OCI-LY1 (cell line): ENCODE data around the gene PUM2.

ENCODE experiments used
- EZH2 ChIP-seq: fragments of 200-600 bp; sonication (generic), shearing (Covaris generic); IDR thresholded peaks from 2 replicates; pipeline ENCODE4 v1.8.0; 2017; ENCODE audit warnings: borderline replicate concordance, mixed run types, mild to moderate bottlenecking, antibody characterized with exemption, low read length, moderate library complexity, mixed read lengths
- TF ChIP-seq, protein P1 (sequence below): fragments of 200-600 bp; sonication (generic), shearing (Covaris generic); IDR thresholded peaks from 2 replicates; pipeline ENCODE4 v1.5.1; 2017; ENCODE audit warnings: mild to moderate bottlenecking, antibody characterized with exemption, low read length, moderate library complexity, mixed read lengths

GRCh38 chr2:20390524-20391123 lies 40.0 kb upstream of the PUM2 start:
- TF ChIP-seq, protein P1, sequence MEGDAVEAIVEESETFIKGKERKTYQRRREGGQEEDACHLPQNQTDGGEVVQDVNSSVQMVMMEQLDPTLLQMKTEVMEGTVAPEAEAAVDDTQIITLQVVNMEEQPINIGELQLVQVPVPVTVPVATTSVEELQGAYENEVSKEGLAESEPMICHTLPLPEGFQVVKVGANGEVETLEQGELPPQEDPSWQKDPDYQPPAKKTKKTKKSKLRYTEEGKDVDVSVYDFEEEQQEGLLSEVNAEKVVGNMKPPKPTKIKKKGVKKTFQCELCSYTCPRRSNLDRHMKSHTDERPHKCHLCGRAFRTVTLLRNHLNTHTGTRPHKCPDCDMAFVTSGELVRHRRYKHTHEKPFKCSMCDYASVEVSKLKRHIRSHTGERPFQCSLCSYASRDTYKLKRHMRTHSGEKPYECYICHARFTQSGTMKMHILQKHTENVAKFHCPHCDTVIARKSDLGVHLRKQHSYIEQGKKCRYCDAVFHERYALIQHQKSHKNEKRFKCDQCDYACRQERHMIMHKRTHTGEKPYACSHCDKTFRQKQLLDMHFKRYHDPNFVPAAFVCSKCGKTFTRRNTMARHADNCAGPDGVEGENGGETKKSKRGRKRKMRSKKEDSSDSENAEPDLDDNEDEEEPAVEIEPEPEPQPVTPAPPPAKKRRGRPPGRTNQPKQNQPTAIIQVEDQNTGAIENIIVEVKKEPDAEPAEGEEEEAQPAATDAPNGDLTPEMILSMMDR: no peak
- TF ChIP-seq EZH2: no peak
